SJSA1 (cell line): ENCODE data around the gene MYL9. TPM values are rescaled to one million over a fixed set of nuclear protein-coding genes. Genes with fewer than 3 reads are reported as not detected.
"Not testable (repeated sequence)": the region's sequence is repeated elsewhere in the genome, so short reads cannot be mapped to it uniquely, and the experiment has no call there.

Source experiments
- DNase-seq, 2 experiments: peaks; one replicate each; pipeline ENCODE4 v3.0.0-alpha.2; 2015 to 2020; ENCODE audit warnings: low spot score in 2 of 2, low read depth in 1 of 2
- H3K27ac ChIP-seq: fragments of 250-450 bp; sonication (Bioruptor Pico); 2 replicates; pipeline ENCODE4 v1.5.1; 2020; ENCODE audit warnings: mild to moderate bottlenecking, moderate library complexity
- H3K27me3 ChIP-seq: fragments of 250-450 bp; sonication (Bioruptor Pico); replicated peaks from 2 replicates; pipeline ENCODE4 v1.5.1; 2020; ENCODE audit warnings: mild to moderate bottlenecking, moderate library complexity
- H3K36me3 ChIP-seq: fragments of 250-450 bp; sonication (Bioruptor Pico); 2 replicates; pipeline ENCODE4 v1.5.1; 2020; ENCODE audit warnings: mild to moderate bottlenecking
- H3K4me1 ChIP-seq: fragments of 250-450 bp; sonication (Bioruptor Pico); replicated peaks from 2 replicates; pipeline ENCODE4 v1.6.1; 2021; ENCODE audit warnings: mild to moderate bottlenecking
- H3K4me3 ChIP-seq: fragments of 250-450 bp; sonication (Bioruptor Pico); 2 replicates; pipeline ENCODE4 v1.5.1; 2020; ENCODE audit warnings: mild to moderate bottlenecking
- H3K9me3 ChIP-seq: fragments of 250-450 bp; sonication (Bioruptor Pico); replicated peaks from 2 replicates; pipeline ENCODE4 v1.5.1; 2020; ENCODE audit warnings: mild to moderate bottlenecking
- total RNA-seq: library from RNA; depleted of rRNA; stranded (reverse); fragments of >200 nt; shearing (Covaris generic); gene quantifications from 2 replicates; pipeline ENCODE4 v1.2.3, GENCODE V29; 2014

MYL9 gene
- total RNA-seq, 1 experiment from 2014 or later, result 260 TPM

GRCh38 chr20:36507746-36508145 lies 33.6 kb upstream of the MYL9 start:
- Histone ChIP-seq H3K4me3 (no peak overlapping the region), H3K27me3 (no peaks in the 10 kb centered on the region), H3K4me1 (peaks cover 7% of the 10 kb centered on the region), H3K9me3 (no peaks in the 10 kb centered on the region), H3K27ac (no peak overlapping the region), H3K36me3 (peaks cover 86% of the 10 kb centered on the region)
- DNase-seq, result no peak

- H3K27ac ChIP-seq, result no peak overlapping the region
- no peaks in the 10 kb centered on the region for H3K27me3 ChIP-seq
- DNase-seq, result no peak
- peaks cover 93% of the 10 kb centered on the region for H3K36me3 ChIP-seq
- no peak overlapping the region for H3K4me3 ChIP-seq
- no peaks in the 10 kb centered on the region for H3K9me3 ChIP-seq
- peaks cover 10% of the 10 kb centered on the region; the same call in 1 of the 2 replicates for H3K4me1 ChIP-seq
These were observed 22.2 kb upstream of the MYL9 start for GRCh38 chr20:36519012-36519719.

GRCh38 chr20:36519944-36520343 lies 21.4 kb upstream of the MYL9 start:
- H3K4me1 ChIP-seq, result peaks cover 10% of the 10 kb centered on the region; the same call in 1 of the 2 replicates
- peaks cover 93% of the 10 kb centered on the region for H3K36me3 ChIP-seq
- no peaks in the 10 kb centered on the region for H3K9me3 ChIP-seq
- DNase-seq, result no peak
- no peak overlapping the region for H3K27ac ChIP-seq
- no peak overlapping the region for H3K4me3 ChIP-seq
- no peaks in the 10 kb centered on the region for H3K27me3 ChIP-seq

GRCh38 chr20:36521526-36521925 lies 19.8 kb upstream of the MYL9 start:
- no peak for DNase-seq
- no peak overlapping the region for H3K4me3 ChIP-seq
- H3K9me3 ChIP-seq, result no peaks in the 10 kb centered on the region
- H3K27ac ChIP-seq, result no peak overlapping the region
- peaks cover 94% of the 10 kb centered on the region for H3K36me3 ChIP-seq
- peaks cover 10% of the 10 kb centered on the region; the same call in 1 of the 2 replicates for H3K4me1 ChIP-seq
- no peaks in the 10 kb centered on the region for H3K27me3 ChIP-seq

- H3K36me3 ChIP-seq, result peaks cover 95% of the 10 kb centered on the region
- H3K27ac ChIP-seq, H3K4me3 ChIP-seq, DNase-seq, H3K9me3 ChIP-seq, H3K27me3 ChIP-seq, H3K4me1 ChIP-seq: not testable (repeated sequence)
These were observed 18.9 kb upstream of the MYL9 start for GRCh38 chr20:36522412-36522811.

- no peaks in the 10 kb centered on the region for H3K27me3 ChIP-seq
- DNase-seq, result no peak
- peaks cover 94% of the 10 kb centered on the region for H3K36me3 ChIP-seq
- H3K4me3 ChIP-seq, result no peak overlapping the region
- H3K4me1 ChIP-seq, result peaks cover 10% of the 10 kb centered on the region; the same call in 1 of the 2 replicates
- H3K27ac ChIP-seq, result no peak overlapping the region
- no peaks in the 10 kb centered on the region for H3K9me3 ChIP-seq
These were observed 18.0 kb upstream of the MYL9 start for GRCh38 chr20:36523341-36523740.

GRCh38 chr20:36525620-36526365 lies 15.5 kb upstream of the MYL9 start:
- Histone ChIP-seq H3K36me3 (peaks cover 86% of the 10 kb centered on the region), H3K27me3 (no peaks in the 10 kb centered on the region), H3K27ac (no peak overlapping the region), H3K4me1 (no peaks in the 10 kb centered on the region; the same call in 1 of the 2 replicates), H3K9me3 (no peaks in the 10 kb centered on the region), H3K4me3 (no peak overlapping the region)
- no peak for DNase-seq

GRCh38 chr20:36526521-36527011 lies 14.8 kb upstream of the MYL9 start:
- H3K36me3 ChIP-seq, result peaks cover 82% of the 10 kb centered on the region

GRCh38 chr20:36527331-36528125 lies 13.8 kb upstream of the MYL9 start:
- Histone ChIP-seq H3K27ac (no peak overlapping the region), H3K4me3 (no peak overlapping the region), H3K4me1 (no peaks in the 10 kb centered on the region; the same call in 1 of the 2 replicates), H3K36me3 (peaks cover 74% of the 10 kb centered on the region), H3K27me3 (no peaks in the 10 kb centered on the region), H3K9me3 (no peaks in the 10 kb centered on the region)
- DNase-seq, result no peak

More at GRCh38 chr20:36526521-36527011, 14.8 kb upstream of the MYL9 start:
- Histone ChIP-seq H3K27me3 (no peaks in the 10 kb centered on the region), H3K27ac (no peak overlapping the region), H3K4me3 (no peak overlapping the region), H3K9me3 (no peaks in the 10 kb centered on the region), H3K4me1 (no peaks in the 10 kb centered on the region; the same call in 1 of the 2 replicates)
- DNase-seq, result no peak

- H3K36me3 ChIP-seq, result peaks cover 66% of the 10 kb centered on the region
- no peaks in the 10 kb centered on the region for H3K9me3 ChIP-seq
- H3K4me3 ChIP-seq, result no peak overlapping the region
- H3K4me1 ChIP-seq, result no peaks in the 10 kb centered on the region
- no peak for DNase-seq
- H3K27me3 ChIP-seq, result no peaks in the 10 kb centered on the region
- no peak overlapping the region for H3K27ac ChIP-seq
These were observed 13.0 kb upstream of the MYL9 start for GRCh38 chr20:36528176-36528874.

GRCh38 chr20:36528875-36529417 lies 12.4 kb upstream of the MYL9 start:
- no peak for DNase-seq
- H3K27ac ChIP-seq, result no peak overlapping the region
- no peaks in the 10 kb centered on the region for H3K27me3 ChIP-seq
- H3K4me1 ChIP-seq, result no peaks in the 10 kb centered on the region
- H3K36me3 ChIP-seq, result peaks cover 60% of the 10 kb centered on the region
- H3K9me3 ChIP-seq, result no peaks in the 10 kb centered on the region
- no peak overlapping the region for H3K4me3 ChIP-seq

GRCh38 chr20:36532388-36532787 lies 8.9 kb upstream of the MYL9 start:
- Histone ChIP-seq H3K9me3 (no peaks in the 10 kb centered on the region), H3K27me3 (no peaks in the 10 kb centered on the region), H3K27ac (no peak overlapping the region), H3K4me3 (no peak overlapping the region), H3K36me3 (peaks cover 27% of the 10 kb centered on the region), H3K4me1 (no peaks in the 10 kb centered on the region)
- no peak for DNase-seq

- Histone ChIP-seq H3K27me3 (no peaks in the 10 kb centered on the region), H3K9me3 (no peaks in the 10 kb centered on the region), H3K36me3 (peaks cover 22% of the 10 kb centered on the region)
These were observed 8.5 kb upstream of the MYL9 start for GRCh38 chr20:36532822-36533221.

More at GRCh38 chr20:36532822-36533221, 8.5 kb upstream of the MYL9 start:
- no peak overlapping the region for H3K4me3 ChIP-seq
- no peaks in the 10 kb centered on the region for H3K4me1 ChIP-seq
- DNase-seq, result no peak
- no peak overlapping the region for H3K27ac ChIP-seq
